HEK293 (cell line): ENCODE measurements around the gene CRLF2.

Source experiments
- CTCF ChIA-PET: fragments of 350-600 bp; formaldehyde crosslinking; extraction: SDS; loops from one replicate; lab custom pipeline; 2021; ENCODE audit warnings: antibody characterized with exemption; lab: Yijun Ruan, JAX
- POLR2A ChIA-PET: fragments of 300-600 bp; formaldehyde crosslinking; extraction: SDS; loops from one replicate; lab custom pipeline; 2020; ENCODE audit warnings: antibody characterized with exemption, inconsistent platforms; lab: Yijun Ruan, JAX
- H3K27ac ChIP-seq: fragments of 200-500 bp; sonication (Bioruptor generic); 2 replicates; pipeline ENCODE4 v1.5.1; 2014; ENCODE audit warnings: low read depth, low read length, control low read depth, inconsistent platforms; ENCODE audit errors: extremely low read depth
- H3K36me3 ChIP-seq, 2 experiments: fragments of 200-500 bp in 1 of 2; sonication (Bioruptor generic) in 1 of 2; 1 replicate in 1 of 2; 2 replicates in 1 of 2; pipeline ENCODE4 v1.5.1; 2014 to 2017; ENCODE audit warnings: inconsistent platforms in 2 of 2, low read length in 2 of 2; ENCODE audit not compliant: control insufficient read depth in 2 of 2, insufficient read depth in 1 of 2
- H3K4me1 ChIP-seq: fragments of 200-500 bp; sonication (Bioruptor generic); 2 replicates; pipeline ENCODE4 v1.5.1; 2014; ENCODE audit warnings: mild to moderate bottlenecking, low read length, inconsistent platforms; ENCODE audit not compliant: control insufficient read depth, insufficient read depth
- H3K4me3 ChIP-seq: 2 replicates; pipeline ENCODE4 v1.5.1; 2011; ENCODE audit warnings: low read depth, mild to moderate bottlenecking, control low read depth, low read length, moderate library complexity
- H3K9me3 ChIP-seq: fragments of 200-500 bp; sonication (Bioruptor generic); 2 replicates; pipeline ENCODE4 v1.5.1; 2014; ENCODE audit warnings: low read depth, low read length, inconsistent platforms; ENCODE audit not compliant: control insufficient read depth, insufficient read depth
- GLI4 ChIP-seq: fragments of 450-650 bp; formaldehyde crosslinking; IDR thresholded peaks from 2 replicates; pipeline ENCODE4 v1.5.1; 2016; ENCODE audit warnings: missing biosample characterization, missing genetic modification characterization
- PRDM1 ChIP-seq: fragments of 450-650 bp; formaldehyde crosslinking; IDR thresholded peaks from 2 replicates; pipeline ENCODE4; 2016; ENCODE audit warnings: missing biosample characterization, missing genetic modification characterization
- REST ChIP-seq: fragments of 450-650 bp; formaldehyde crosslinking; IDR thresholded peaks from 2 replicates; pipeline ENCODE4 v1.5.1; 2016; ENCODE audit warnings: missing biosample characterization, missing genetic modification characterization
- SETDB1 ChIP-seq: IDR thresholded peaks from one replicate; pipeline ENCODE4 v1.6.1; 2017; ENCODE audit warnings: mild to moderate bottlenecking, low read length, moderate library complexity, mixed read lengths; ENCODE audit not compliant: insufficient read length
- SP3 ChIP-seq: fragments of 450-650 bp; formaldehyde crosslinking; IDR thresholded peaks from 2 replicates; pipeline ENCODE4 v1.5.1; 2016; ENCODE audit warnings: missing biosample characterization, missing genetic modification characterization
- SP7 ChIP-seq: fragments of 450-650 bp; formaldehyde crosslinking; IDR thresholded peaks from 2 replicates; pipeline ENCODE4 v1.5.1; 2016; ENCODE audit warnings: missing biosample characterization, missing genetic modification characterization
- WT1 ChIP-seq: fragments of 450-650 bp; formaldehyde crosslinking; IDR thresholded peaks from 2 replicates; pipeline ENCODE4 v1.5.1; 2016; ENCODE audit warnings: missing biosample characterization, missing genetic modification characterization
- YY1 ChIP-seq: fragments of 450-650 bp; formaldehyde crosslinking; IDR thresholded peaks from 2 replicates; pipeline ENCODE4 v1.5.1; 2018; ENCODE audit warnings: missing biosample characterization, missing genetic modification characterization
- ZBTB49 ChIP-seq: fragments of 450-650 bp; formaldehyde crosslinking; IDR thresholded peaks from 2 replicates; pipeline ENCODE4 v1.5.1; 2016; ENCODE audit warnings: missing biosample characterization, missing genetic modification characterization, low read depth
- ZBTB7A ChIP-seq: fragments of 450-650 bp; formaldehyde crosslinking; IDR thresholded peaks from 2 replicates; pipeline ENCODE4 v1.5.1; 2016; ENCODE audit warnings: low read depth, missing biosample characterization, missing genetic modification characterization
- ZNF362 ChIP-seq: fragments of 450-650 bp; formaldehyde crosslinking; IDR thresholded peaks from 2 replicates; pipeline ENCODE4 v1.5.1; 2016; ENCODE audit warnings: missing biosample characterization, missing genetic modification characterization
- ZNF366 ChIP-seq: fragments of 450-650 bp; formaldehyde crosslinking; conservative IDR thresholded peaks from 2 replicates; pipeline ENCODE4 v1.5.1; 2016; ENCODE audit warnings: missing biosample characterization, missing genetic modification characterization
- ZNF513 ChIP-seq: fragments of 450-650 bp; IDR thresholded peaks from 2 replicates; pipeline ENCODE4 v1.5.1; 2018; ENCODE audit warnings: missing biosample characterization, missing genetic modification characterization
- ZNF623 ChIP-seq: fragments of 450-650 bp; formaldehyde crosslinking; IDR thresholded peaks from 2 replicates; pipeline ENCODE4 v1.5.1; 2016; ENCODE audit warnings: missing biosample characterization, missing genetic modification characterization
- ZNF664 ChIP-seq: fragments of 450-650 bp; formaldehyde crosslinking; IDR thresholded peaks from 2 replicates; pipeline ENCODE4 v1.5.1; 2016; ENCODE audit warnings: missing biosample characterization, missing genetic modification characterization
- ZNF792 ChIP-seq: fragments of 450-650 bp; formaldehyde crosslinking; IDR thresholded peaks from 2 replicates; pipeline ENCODE4 v1.5.1; 2016; ENCODE audit warnings: missing biosample characterization, missing genetic modification characterization
- TF ChIP-seq, protein P1 (sequence below): fragments of 450-650 bp; formaldehyde crosslinking; IDR thresholded peaks from 2 replicates; pipeline ENCODE4 v1.5.1; 2016; ENCODE audit warnings: missing biosample characterization, missing genetic modification characterization
- TF ChIP-seq, protein P2 (sequence below): fragments of 450-650 bp; formaldehyde crosslinking; IDR thresholded peaks from 2 replicates; pipeline ENCODE4 v1.5.1; 2016; ENCODE audit warnings: missing biosample characterization, missing genetic modification characterization

Gene CRLF2

GRCh38 chrX:1222531-1223241 is 10.2 kb upstream of the CRLF2 start:
- H3K9me3 ChIP-seq: no peaks in the 10 kb centered on the region; the same call in 1 of the 2 replicates
- CTCF ChIA-PET: no interaction called here
- no peaks in the 10 kb centered on the region for H3K36me3 ChIP-seq
- TF ChIP-seq SP3 (tag by site-specific recombination) (no peak), YY1 (tag by site-specific recombination) (no peak), SETDB1 (no peak), ZNF623 (tag by site-specific recombination) (no peak), ZBTB7A (no peak), WT1 (tag by site-specific recombination) (no peak), ZNF362 (tag by site-specific recombination) (no peak), GLI4 (tag by site-specific recombination) (no peak), ZBTB49 (tag by site-specific recombination) (no peak), ZNF366 (no peak), SP7 (tag by site-specific recombination) (no peak), PRDM1 (tag by site-specific recombination) (no peak), ZNF792 (tag by site-specific recombination) (no peak), REST (tag by site-specific recombination) (no peak), ZNF664 (no peak), ZNF513 (tag by site-specific recombination) (no peak)
- TF ChIP-seq, protein P1, sequence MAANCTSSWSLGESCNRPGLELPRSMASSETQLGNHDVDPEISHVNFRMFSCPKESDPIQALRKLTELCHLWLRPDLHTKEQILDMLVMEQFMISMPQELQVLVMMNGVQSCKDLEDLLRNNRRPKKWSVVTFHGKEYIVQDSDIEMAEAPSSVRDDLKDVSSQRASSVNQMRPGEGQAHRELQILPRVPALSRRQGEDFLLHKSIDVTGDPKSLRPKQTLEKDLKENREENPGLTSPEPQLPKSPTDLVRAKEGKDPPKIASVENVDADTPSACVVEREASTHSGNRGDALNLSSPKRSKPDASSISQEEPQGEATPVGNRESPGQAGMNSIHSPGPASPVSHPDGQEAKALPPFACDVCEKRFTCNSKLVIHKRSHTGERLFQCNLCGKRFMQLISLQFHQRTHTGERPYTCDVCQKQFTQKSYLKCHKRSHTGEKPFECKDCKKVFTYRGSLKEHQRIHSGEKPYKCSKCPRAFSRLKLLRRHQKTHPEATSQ (tag by site-specific recombination): no peak
- TF ChIP-seq, protein P2, sequence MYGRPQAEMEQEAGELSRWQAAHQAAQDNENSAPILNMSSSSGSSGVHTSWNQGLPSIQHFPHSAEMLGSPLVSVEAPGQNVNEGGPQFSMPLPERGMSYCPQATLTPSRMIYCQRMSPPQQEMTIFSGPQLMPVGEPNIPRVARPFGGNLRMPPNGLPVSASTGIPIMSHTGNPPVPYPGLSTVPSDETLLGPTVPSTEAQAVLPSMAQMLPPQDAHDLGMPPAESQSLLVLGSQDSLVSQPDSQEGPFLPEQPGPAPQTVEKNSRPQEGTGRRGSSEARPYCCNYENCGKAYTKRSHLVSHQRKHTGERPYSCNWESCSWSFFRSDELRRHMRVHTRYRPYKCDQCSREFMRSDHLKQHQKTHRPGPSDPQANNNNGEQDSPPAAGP: no peak
- no peak overlapping the region for H3K27ac ChIP-seq
- no peaks in the 10 kb centered on the region for H3K4me1 ChIP-seq
- POLR2A ChIA-PET: no interaction called here
- H3K4me3 ChIP-seq: no peak overlapping the region
